Measurements from ENCODE around the gene DLK1. TPM values are rescaled to one million over a fixed set of nuclear protein-coding genes. Genes with fewer than 3 reads are reported as not detected.
A peak's percentile ranks its signal among the peaks of the same experiment; 100 is the strongest.

The DLK1 gene
- total and polyA plus RNA-seq, 2 of the 13 experiments (the other 11 are each of a cell fraction or from before 2014, with no cell fraction given), result 95.5 to 312 TPM

- no peak for TF ChIP-seq SMARCE1 (IDR thresholded peaks at IDR 0.05; ENCODE audit: borderline replicate concordance)
- TF ChIP-seq MTA3 (CRISPR knock-in tag; IDR thresholded peaks at IDR 0.05), result no peak
- no peak for TF ChIP-seq ZNF10 (CRISPR knock-in tag; IDR thresholded peaks at IDR 0.05; ENCODE audit: borderline replicate concordance, low read depth)
- TF ChIP-seq, protein P1, sequence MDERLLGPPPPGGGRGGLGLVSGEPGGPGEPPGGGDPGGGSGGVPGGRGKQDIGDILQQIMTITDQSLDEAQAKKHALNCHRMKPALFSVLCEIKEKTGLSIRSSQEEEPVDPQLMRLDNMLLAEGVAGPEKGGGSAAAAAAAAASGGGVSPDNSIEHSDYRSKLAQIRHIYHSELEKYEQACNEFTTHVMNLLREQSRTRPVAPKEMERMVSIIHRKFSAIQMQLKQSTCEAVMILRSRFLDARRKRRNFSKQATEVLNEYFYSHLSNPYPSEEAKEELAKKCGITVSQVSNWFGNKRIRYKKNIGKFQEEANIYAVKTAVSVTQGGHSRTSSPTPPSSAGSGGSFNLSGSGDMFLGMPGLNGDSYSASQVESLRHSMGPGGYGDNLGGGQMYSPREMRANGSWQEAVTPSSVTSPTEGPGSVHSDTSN (CRISPR knock-in tag; IDR thresholded peaks at IDR 0.05), result peak; percentile 70
- TF ChIP-seq, protein P2, sequence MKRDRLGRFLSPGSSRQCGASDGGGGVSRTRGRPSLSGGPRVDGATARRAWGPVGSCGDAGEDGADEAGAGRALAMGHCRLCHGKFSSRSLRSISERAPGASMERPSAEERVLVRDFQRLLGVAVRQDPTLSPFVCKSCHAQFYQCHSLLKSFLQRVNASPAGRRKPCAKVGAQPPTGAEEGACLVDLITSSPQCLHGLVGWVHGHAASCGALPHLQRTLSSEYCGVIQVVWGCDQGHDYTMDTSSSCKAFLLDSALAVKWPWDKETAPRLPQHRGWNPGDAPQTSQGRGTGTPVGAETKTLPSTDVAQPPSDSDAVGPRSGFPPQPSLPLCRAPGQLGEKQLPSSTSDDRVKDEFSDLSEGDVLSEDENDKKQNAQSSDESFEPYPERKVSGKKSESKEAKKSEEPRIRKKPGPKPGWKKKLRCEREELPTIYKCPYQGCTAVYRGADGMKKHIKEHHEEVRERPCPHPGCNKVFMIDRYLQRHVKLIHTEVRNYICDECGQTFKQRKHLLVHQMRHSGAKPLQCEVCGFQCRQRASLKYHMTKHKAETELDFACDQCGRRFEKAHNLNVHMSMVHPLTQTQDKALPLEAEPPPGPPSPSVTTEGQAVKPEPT (CRISPR knock-in tag; IDR thresholded peaks at IDR 0.05; ENCODE audit: low read depth), result 0 out of 2 replicates have a peak, but pooled peaks have one; percentile 34
- 0 out of 2 replicates have a peak, but pooled peaks have one; percentile 51 for TF ChIP-seq ZNF780A (CRISPR knock-in tag; IDR thresholded peaks at IDR 0.05)
- 0 out of 2 replicates have a peak, but pooled peaks have one; percentile 26 for TF ChIP-seq BRF2 (CRISPR knock-in tag; IDR thresholded peaks at IDR 0.05)
- TF ChIP-seq ATF7 (IDR thresholded peaks at IDR 0.05), result peak; percentile 42
- peak; percentile 73 for TF ChIP-seq ATF7 (CRISPR knock-in tag; IDR thresholded peaks at IDR 0.05)
- TF ChIP-seq FOSL1 (CRISPR knock-in tag; IDR thresholded peaks at IDR 0.05; ENCODE audit: borderline replicate concordance), result peak; percentile 51; the same call in 1 of the 2 replicates
- TF ChIP-seq GZF1 (CRISPR knock-in tag; IDR thresholded peaks at IDR 0.05), result peak; percentile 80; the same call in 1 of the 2 replicates
- TF ChIP-seq BATF2 (CRISPR knock-in tag; IDR thresholded peaks at IDR 0.05), result 0 out of 2 replicates have a peak, but pooled peaks have one; percentile 65
- no peak for TF ChIP-seq KIAA2018 (CRISPR knock-in tag; IDR thresholded peaks at IDR 0.05; ENCODE audit: borderline replicate concordance)
- no peak; the same call in 1 of the 2 replicates for TF ChIP-seq ZNF549 (CRISPR knock-in tag; IDR thresholded peaks at IDR 0.05)
- peak; percentile 84; the same call in 1 of the 2 replicates for TF ChIP-seq ZNF572 (CRISPR knock-in tag; IDR thresholded peaks at IDR 0.05)
Observed at GRCh38 chr14:100750762-100751699, 24.3 kb downstream of the DLK1 start (continued).
